Transverse colon (tissue), 3 donors: ENCODE results near the gene PRKAR1B.

Experiments used
- EP300 ChIP-seq: sonication (generic); formaldehyde crosslinking; IDR thresholded peaks from one replicate; pipeline ENCODE4 v1.6.1; 2017; ENCODE audit warnings: antibody characterized with exemption, low read depth
- TF ChIP-seq, protein P1 (sequence below), 5 experiments: fragments of 200-600 bp in 3 of 5; fragments of 450-650 bp in 2 of 5; sonication (generic) in 3 of 5; IDR thresholded peaks; 1 replicate in 2 of 5; 2 replicates in 3 of 5; pipeline ENCODE4 v1.5.1; 2016 to 2017; ENCODE audit warnings: antibody characterized with exemption in 5 of 5, inconsistent platforms in 3 of 5, mild to moderate bottlenecking in 2 of 5, moderate library complexity in 1 of 5

DNA sequence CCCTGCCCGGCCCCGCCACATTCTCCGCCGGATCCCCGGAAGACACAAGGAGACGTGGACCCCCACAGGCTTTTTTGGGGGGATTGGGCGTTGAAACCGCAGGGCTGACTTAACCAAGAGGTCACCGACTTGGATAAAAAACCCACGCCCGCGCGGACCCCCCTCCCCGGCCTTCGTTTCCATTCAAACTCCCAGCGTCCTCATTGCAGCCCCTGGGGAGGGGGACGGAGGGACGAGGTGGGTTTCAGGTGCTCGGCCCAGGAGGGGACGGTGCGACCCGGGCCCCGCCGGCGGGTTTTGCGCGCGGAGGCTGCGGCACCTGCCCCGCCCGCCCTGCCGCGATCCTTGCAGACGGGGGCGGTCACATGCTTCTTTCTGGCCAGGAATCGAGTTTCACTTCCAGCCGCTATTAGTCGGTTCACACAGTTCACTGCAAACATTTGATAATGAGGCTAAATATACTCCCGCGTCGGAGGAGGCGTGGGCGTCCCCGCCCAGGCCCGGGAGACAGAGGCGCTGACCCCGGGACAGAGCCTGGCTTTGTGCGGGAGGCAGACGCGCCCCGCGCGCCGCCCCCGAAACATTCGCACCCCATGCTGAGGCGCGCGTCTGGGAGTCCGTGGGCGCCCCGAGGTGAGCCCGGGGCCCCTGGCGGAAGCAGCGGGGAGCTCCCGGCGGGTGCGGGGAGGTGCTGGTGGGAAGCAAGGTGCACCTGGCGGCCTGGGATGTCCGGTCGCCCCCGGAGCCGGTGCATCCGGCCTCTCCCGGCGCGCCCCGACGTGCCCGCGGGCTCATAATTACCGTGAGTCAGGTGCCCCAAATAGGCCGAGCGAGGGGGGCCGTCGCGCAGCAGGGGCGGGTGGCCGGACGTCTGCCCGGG, 204.8 kb downstream of the PRKAR1B start:
- TF ChIP-seq, protein P1, sequence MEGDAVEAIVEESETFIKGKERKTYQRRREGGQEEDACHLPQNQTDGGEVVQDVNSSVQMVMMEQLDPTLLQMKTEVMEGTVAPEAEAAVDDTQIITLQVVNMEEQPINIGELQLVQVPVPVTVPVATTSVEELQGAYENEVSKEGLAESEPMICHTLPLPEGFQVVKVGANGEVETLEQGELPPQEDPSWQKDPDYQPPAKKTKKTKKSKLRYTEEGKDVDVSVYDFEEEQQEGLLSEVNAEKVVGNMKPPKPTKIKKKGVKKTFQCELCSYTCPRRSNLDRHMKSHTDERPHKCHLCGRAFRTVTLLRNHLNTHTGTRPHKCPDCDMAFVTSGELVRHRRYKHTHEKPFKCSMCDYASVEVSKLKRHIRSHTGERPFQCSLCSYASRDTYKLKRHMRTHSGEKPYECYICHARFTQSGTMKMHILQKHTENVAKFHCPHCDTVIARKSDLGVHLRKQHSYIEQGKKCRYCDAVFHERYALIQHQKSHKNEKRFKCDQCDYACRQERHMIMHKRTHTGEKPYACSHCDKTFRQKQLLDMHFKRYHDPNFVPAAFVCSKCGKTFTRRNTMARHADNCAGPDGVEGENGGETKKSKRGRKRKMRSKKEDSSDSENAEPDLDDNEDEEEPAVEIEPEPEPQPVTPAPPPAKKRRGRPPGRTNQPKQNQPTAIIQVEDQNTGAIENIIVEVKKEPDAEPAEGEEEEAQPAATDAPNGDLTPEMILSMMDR (IDR thresholded peaks at IDR 0.05) = peak in 3 of 5 experiments; percentile 9 to 24 (median 18)
- no peak for TF ChIP-seq EP300
